Measurements from ENCODE around the gene NACAD.

NACAD gene, protein sequence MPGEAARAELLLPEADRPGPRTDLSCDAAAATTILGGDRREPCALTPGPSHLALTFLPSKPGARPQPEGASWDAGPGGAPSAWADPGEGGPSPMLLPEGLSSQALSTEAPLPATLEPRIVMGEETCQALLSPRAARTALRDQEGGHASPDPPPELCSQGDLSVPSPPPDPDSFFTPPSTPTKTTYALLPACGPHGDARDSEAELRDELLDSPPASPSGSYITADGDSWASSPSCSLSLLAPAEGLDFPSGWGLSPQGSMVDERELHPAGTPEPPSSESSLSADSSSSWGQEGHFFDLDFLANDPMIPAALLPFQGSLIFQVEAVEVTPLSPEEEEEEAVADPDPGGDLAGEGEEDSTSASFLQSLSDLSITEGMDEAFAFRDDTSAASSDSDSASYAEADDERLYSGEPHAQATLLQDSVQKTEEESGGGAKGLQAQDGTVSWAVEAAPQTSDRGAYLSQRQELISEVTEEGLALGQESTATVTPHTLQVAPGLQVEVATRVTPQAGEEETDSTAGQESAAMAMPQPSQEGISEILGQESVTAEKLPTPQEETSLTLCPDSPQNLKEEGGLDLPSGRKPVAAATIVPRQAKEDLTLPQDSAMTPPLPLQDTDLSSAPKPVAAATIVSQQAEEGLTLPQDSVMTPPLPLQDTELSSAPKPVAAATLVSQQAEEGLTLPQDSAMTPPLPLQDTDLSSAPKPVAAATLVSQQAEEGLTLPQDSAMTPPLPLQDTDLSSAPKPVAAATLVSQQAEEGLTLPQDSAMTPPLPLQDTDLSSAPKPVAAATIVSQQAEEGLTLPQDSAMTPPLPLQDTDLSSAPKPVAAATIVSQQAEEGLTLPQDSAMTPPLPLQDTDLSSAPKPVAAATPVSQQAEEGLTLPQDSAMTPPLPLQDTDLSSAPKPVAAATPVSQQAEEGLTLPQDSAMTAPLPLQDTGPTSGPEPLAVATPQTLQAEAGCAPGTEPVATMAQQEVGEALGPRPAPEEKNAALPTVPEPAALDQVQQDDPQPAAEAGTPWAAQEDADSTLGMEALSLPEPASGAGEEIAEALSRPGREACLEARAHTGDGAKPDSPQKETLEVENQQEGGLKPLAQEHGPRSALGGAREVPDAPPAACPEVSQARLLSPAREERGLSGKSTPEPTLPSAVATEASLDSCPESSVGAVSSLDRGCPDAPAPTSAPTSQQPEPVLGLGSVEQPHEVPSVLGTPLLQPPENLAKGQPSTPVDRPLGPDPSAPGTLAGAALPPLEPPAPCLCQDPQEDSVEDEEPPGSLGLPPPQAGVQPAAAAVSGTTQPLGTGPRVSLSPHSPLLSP (N-terminal part only)

GRCh38 chr7:45088821-45089340, at the start of gene NACAD:
NACAD (minus strand) TSS chr7:45088969; CDS start chr7:45088894, 75 bp downstream.
- DNase-seq (ENCODE audit: low spot score) = peak; percentile 7

- peak; percentile 74 for DNase-seq (ENCODE audit: low spot score)
Observed at GRCh38 chr7:45136106-45137060, 47.6 kb upstream of the NACAD start.

DNA sequence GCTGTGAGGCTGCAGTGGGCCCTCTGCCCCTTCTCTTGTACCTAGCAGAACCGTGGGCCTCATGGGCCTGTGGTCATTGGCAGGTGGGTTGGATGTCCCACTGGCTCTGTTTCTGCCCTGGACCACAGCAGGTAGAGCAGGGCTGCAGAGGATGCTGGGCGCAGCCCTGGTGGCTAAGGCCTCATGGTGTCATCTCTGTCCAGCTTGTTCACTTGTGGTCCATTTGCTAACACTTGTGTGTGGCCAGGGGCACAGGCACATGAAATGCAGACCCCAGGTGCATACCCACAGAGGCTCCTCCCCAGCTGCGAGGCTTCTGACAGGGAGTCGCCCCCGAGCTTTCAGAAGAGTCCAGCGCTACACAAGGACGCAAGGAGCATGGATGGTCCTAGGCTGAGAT, 45.1 kb upstream of the NACAD start:
- no peak for DNase-seq (ENCODE audit: low spot score)

DNA sequence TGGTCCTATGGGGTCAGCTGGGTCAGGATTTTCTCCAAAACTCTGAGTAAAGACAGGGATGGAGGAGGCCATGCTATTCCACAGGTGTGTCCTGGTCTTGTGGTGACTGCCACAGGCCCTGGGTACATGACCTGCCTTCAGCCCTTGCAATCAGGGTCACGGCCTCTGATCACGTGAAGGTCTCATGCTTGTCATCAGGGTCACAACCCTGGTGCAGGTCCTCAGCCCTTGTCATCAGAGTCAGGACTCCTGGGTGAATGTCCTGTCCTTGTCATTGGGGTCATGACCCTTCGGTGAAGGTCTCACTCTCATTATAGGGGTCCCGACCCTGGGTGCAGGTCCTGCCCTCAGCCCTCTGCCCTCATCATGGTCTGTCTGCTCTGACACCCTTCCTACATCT, 44.6 kb upstream of the NACAD start:
- no peak for DNase-seq (ENCODE audit: low spot score)

GRCh38 chr7:45132708-45133320, 44.0 kb upstream of the NACAD start:
- no peak for DNase-seq (ENCODE audit: low spot score)

GRCh38 chr7:45131891-45132290, 43.1 kb upstream of the NACAD start:
- no peak for DNase-seq (ENCODE audit: low spot score)

GRCh38 chr7:45130910-45131309, 42.1 kb upstream of the NACAD start:
- DNase-seq (ENCODE audit: low spot score) = no peak

DNA sequence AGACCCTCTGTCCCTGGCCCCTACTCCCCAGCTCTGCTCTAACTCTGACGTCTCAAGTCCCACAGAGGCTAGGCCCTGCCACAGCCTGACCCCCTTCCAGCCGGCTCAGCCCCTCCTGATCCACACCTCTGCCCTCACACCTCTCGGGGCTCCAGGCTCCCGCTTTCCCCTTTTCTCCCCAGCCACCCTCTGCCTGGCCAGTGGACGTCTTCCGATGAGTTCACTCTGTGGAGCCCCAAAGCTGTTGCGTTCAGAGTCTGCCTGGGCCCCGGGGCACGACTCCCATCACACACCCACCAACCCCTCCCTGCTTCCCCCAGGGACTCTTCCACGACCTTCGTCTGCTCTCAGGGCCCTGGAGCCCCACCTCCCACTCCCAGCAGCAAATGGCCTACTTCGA, 41.1 kb upstream of the NACAD start:
- no peak for DNase-seq (ENCODE audit: low spot score)

- no peak for DNase-seq (ENCODE audit: low spot score)
Observed at GRCh38 chr7:45129181-45129800, 40.5 kb upstream of the NACAD start.

DNA sequence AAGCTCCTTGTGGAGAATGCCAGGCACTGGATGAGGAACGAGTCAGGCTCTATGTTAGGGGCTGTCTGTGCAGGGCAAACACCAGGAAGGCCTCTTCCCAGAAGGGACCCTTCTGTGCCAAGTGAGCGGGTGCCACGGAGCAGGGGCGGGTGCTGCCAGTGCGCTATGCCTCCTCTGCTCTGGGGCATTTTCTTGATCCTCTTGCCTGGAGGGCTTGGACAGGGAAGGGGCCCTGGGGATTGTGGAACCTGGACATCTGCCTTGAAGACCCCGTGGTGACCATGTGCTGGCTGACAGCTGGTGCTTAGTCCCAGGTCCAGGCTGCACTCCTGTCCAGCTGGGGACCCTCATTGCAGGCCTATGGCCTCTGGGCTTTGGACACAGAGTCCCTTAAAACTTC, 38.2 kb upstream of the NACAD start:
- DNase-seq (ENCODE audit: low spot score) = no peak

DNA sequence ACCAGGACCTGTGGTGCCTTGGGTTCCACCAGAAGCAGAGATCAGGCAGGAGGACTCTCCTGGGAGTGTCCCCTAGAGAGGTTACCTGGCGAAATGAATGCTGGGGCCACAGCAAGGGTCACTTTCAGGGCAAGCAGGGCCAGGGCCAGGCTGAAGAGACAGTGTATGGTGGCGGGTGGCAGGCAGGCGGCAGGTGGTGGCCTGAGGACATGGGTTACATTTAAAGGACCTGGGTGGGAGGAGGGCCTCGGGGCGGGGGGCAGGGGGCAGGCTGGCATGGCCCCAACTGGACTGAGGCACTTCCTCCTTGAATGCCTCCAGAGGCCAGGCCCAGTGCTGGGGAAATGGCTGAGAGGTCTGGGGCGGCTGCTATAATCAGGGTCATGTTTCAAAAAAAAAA, 37.4 kb upstream of the NACAD start:
- DNase-seq (ENCODE audit: low spot score) = no peak

DNA sequence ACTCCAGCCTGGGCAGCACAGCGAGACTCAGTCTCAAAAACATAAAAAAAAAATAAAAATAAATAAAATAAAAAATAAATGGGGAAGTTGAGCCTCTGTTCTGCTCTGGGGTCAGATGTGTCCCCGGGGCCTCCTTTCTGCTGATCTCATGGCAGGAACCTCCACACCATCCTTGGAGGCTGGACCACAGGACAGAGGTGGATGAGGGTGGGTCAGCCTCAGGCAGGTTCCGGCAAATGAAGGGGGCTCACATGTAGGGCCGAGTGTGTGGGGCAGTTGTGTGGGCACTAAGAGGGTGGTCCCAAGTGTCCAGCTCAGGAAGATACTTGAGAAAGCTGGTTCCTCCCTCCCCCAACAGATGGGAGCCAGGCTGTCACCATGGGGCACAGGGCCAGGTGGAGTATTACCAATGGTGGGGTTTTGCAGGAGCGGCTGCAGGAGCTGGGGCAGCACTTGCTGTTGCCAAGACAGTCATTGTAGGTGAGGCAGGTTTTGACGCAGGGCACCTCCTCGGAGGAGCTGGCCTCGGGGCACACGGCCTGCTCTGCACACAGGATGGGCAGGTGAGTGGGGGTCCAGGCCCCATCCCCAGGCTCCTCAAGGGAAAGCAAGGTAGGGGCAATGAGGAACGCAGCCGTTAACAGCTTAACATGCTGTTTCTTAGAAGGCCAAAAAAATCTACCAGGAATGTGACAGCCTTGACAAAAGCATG, 36.6 kb upstream of the NACAD start:
- DNase-seq (ENCODE audit: low spot score) = no peak

DNA sequence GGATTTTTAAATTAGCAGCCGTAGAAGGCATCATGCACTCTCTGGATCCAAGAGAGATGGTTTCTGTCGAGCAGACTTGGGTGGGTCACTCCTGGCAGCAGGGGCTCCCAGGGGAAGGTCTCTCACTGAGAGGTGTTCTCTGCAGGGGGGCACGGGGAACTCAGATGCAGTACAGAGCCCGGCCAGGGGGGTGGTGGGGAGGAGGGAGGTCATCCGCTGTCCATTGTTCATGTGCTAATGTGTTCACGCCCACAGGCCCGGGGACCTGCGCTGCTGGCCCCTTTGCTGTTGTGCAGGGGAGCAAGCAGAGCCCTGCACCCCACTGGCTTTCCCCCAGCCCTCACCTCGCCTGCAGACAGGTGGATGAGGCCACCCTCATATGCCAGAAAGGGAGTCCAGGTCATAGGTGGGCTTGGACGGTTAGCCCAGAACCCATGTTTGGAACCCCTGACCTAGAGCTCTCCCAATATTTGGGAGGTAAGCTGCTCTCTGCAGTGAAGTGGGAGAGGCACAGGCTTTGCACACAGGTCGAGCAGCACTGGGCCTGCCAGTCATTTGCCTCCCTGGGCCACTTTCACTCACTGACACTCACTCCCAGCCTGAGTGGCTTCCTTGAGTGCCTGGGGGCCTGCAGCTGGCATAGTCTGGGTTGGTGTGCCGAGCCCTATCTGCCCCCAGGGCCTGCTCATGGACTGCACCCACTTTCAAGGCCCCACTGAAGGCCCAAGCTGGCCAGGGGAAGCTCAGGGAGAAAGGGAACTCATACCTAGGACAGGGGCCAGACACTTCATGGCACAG, 35.3 kb upstream of the NACAD start:
- no peak for DNase-seq (ENCODE audit: low spot score)

DNA sequence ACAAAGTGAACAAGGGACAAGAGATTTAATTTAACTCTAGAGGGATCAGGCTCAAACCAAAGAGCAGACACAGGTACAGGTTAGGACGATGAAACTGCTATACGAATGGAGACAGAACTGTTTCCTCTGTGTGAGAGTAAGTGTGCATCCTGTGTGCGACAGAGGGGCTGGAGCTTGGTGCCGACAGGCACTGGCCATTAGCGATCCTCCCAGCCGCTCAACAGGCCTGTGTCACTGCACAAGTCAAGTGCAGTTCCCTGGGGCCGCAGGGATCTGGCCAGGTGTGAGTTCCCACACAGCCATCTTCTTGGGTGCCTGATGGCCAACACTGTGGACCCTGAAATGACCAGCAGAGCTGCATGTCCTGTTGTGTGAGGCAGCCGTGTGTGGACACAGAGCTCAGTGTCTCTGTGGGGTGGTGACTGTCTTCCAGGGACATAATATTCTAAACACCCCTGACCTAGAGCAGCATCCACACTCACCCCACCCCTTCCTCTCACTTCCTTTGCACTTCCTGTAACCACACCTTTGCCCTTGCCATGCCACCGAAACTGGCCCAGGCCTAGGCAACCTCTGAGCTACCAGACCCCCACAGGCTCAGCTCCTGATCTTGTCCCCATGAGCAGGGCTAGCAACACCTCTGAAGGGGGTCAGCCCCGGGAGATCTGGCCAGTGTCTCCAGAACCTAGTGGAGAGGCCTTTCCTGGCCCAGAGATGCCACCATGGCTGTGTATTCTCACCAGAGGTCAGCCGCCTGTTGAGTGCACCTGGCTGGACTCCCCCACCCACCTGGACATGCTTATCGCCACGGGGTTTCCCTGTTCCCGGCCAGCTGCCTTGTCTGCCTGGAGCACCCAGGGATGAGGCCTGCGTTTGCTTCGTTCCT, 34.4 kb upstream of the NACAD start:
- peak; percentile 15 for DNase-seq (ENCODE audit: low spot score)

DNA sequence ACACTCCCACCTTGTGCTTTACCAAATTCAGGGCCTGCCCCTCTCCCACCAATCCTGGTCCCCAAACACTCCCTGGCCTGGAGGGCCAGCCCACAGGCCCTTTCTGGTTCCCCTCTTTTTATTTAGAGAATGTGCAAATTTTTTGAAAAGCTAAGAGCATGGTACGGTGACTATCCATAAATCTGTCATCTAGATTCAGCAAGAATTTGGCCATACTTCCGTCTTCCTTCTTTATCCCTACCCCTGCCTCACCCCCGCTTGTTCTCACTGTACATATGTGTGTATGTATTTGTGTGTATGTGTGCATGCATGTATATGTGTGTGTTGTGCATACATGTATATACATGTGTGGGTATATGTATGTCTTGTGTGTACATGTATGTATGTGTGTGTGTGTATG, 30.8 kb upstream of the NACAD start:
- DNase-seq (ENCODE audit: low spot score) = no peak

GRCh38 chr7:45118889-45119331, 30.1 kb upstream of the NACAD start:
- no peak for DNase-seq (ENCODE audit: low spot score)

GRCh38 chr7:45118292-45118691, 29.5 kb upstream of the NACAD start:
- DNase-seq (ENCODE audit: low spot score) = no peak

Measured in CD4-positive, alpha-beta T cell treated with Interleukin-2 at 100 ng/mL for 4 hours (primary cell).